ENCODE measurements around the gene COX19.

The COX19 gene

GRCh38 chr7:952548-953441, 22.6 kb downstream of the COX19 start:
- no peak for TF ChIP-seq CTCF (IDR thresholded peaks at IDR 0.05; ENCODE audit: low read depth, low read length, missing control alignments)
- in situ Hi-C loops (cut with HindIII; ENCODE audit: low sequenced_read_pairs): loop anchor here (25.0 kb wide), 1 partner anchor 165 kb away; no protein-coding TSS in a partner anchor
- DNase-seq (ENCODE audit: low read depth): no peak
- no peak overlapping the region for H3K4me3 ChIP-seq (ENCODE audit: low read depth, low read length)

GRCh38 chr7:951881-952547, 23.3 kb downstream of the COX19 start:
- in situ Hi-C loops (cut with HindIII; ENCODE audit: low sequenced_read_pairs): loop anchor here (25.0 kb wide), 1 partner anchor 165 kb away; no protein-coding TSS in a partner anchor
- H3K4me3 ChIP-seq (ENCODE audit: low read depth, low read length): no peak overlapping the region

GRCh38 chr7:949021-949934, 26.1 kb downstream of the COX19 start:
- no peak for DNase-seq (ENCODE audit: low read depth)
- no peak for TF ChIP-seq CTCF (IDR thresholded peaks at IDR 0.05; ENCODE audit: low read depth, low read length, missing control alignments)

More at GRCh38 chr7:951881-952547, 23.3 kb downstream of the COX19 start:
- no peak for TF ChIP-seq CTCF (IDR thresholded peaks at IDR 0.05; ENCODE audit: low read depth, low read length, missing control alignments)
- no peak for DNase-seq (ENCODE audit: low read depth)

GRCh38 chr7:947391-948210, 27.7 kb downstream of the COX19 start:
- in situ Hi-C loops (cut with HindIII; ENCODE audit: low sequenced_read_pairs): no loop called here
- no peak for TF ChIP-seq CTCF (IDR thresholded peaks at IDR 0.05; ENCODE audit: low read depth, low read length, missing control alignments)
- no peak for DNase-seq (ENCODE audit: low read depth)
- H3K4me3 ChIP-seq (ENCODE audit: low read depth, low read length): no peak overlapping the region

More at GRCh38 chr7:949021-949934, 26.1 kb downstream of the COX19 start:
- no peak overlapping the region for H3K4me3 ChIP-seq (ENCODE audit: low read depth, low read length)
- in situ Hi-C loops (cut with HindIII; ENCODE audit: low sequenced_read_pairs): no loop called here

GRCh38 chr7:946256-946996, 28.9 kb downstream of the COX19 start:
- TF ChIP-seq CTCF (IDR thresholded peaks at IDR 0.05; ENCODE audit: low read depth, low read length, missing control alignments): no peak
- in situ Hi-C loops (cut with HindIII; ENCODE audit: low sequenced_read_pairs): no loop called here
- no peak overlapping the region for H3K4me3 ChIP-seq (ENCODE audit: low read depth, low read length)
- DNase-seq (ENCODE audit: low read depth): no peak
